ACC112 (cell line): ENCODE results near the gene STEAP2.
A peak's percentile ranks its signal among the peaks of the same experiment; 100 is the strongest.

Source experiments
- H2AFZ ChIP-seq: fragments of 200-600 bp; sonication (generic); one replicate; pipeline ENCODE4 v1.6.0; 2017; ENCODE audit warnings: antibody characterized with exemption, low read length; ENCODE audit not compliant: unreplicated experiment
- H3K27ac ChIP-seq: fragments of 200-600 bp; sonication (generic); 2 replicates; pipeline ENCODE4 v1.5.1; 2014; ENCODE audit warnings: low read depth, mild to moderate bottlenecking, antibody characterized with exemption, low read length, moderate library complexity
- H3K27me3 ChIP-seq: fragments of 200-600 bp; sonication (generic); 2 replicates; pipeline ENCODE4 v1.6.1; 2014; ENCODE audit warnings: mild to moderate bottlenecking, antibody characterized with exemption, low read length, moderate library complexity, mixed read lengths; ENCODE audit not compliant: insufficient read depth
- H3K36me3 ChIP-seq: fragments of 200-600 bp; sonication (generic); 2 replicates; pipeline ENCODE4 v1.6.1; 2016; ENCODE audit warnings: mild to moderate bottlenecking, antibody characterized with exemption, low read length, moderate library complexity, mixed read lengths; ENCODE audit not compliant: insufficient read depth
- H3K4me1 ChIP-seq: fragments of 200-600 bp; sonication (generic); one replicate; pipeline ENCODE4 v1.6.1; 2016; ENCODE audit warnings: low read length, mixed read lengths; ENCODE audit not compliant: insufficient read depth, unreplicated experiment, control insufficient read depth
- H3K4me3 ChIP-seq: fragments of 200-600 bp; sonication (generic); 2 replicates; pipeline ENCODE4 v1.5.1; 2014; ENCODE audit warnings: mild to moderate bottlenecking, low read depth, low read length
- H3K79me2 ChIP-seq: fragments of 200-600 bp; sonication (generic); one replicate; pipeline ENCODE4 v1.6.0; 2016; ENCODE audit warnings: low read length; ENCODE audit not compliant: control insufficient read depth, unreplicated experiment, insufficient read depth

STEAP2 gene

DNA sequence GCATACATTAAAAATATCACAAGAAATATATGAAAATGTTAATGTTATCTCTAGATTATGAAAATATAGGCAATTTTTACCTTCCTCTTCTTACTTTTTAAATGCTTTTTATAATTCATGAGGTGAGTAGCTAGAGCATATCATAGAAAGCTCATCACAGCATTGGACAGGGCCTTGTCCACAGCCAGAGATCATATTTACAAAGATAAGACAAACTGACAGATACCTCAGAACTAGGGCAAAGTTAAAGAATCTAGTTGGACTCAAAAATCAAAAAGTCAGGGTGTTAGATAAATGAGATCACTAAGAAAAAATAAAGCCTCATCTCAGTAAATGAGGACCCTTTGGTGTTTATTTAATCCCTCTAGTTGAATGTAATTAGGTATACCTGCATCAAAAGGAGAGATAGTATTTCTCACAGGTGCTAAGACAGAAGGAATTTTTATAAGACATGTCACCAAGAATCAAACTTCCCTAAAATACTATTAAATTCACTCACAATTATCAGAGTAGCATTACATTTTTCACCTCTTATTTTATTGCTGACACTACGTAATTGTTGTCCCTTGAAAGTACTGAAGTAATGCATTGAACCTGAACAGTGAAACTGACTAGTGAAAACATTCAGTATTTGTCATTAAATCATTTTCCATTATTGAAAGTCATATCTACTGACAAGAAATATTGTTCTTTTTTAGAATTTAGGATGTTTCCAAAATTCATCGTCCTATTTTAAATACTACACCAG is 59.1 kb downstream of the STEAP2 start:
- Histone ChIP-seq H3K27me3 (no peaks in the 10 kb centered on the region), H3K27ac (peak overlapping the region; percentile 54), H3K4me1 (peaks cover 52% of the 10 kb centered on the region), H3K36me3 (no peaks in the 10 kb centered on the region), H3K79me2 (no peaks in the 10 kb centered on the region), H2AFZ (no peak overlapping the region), H3K4me3 (no peak overlapping the region)

DNA sequence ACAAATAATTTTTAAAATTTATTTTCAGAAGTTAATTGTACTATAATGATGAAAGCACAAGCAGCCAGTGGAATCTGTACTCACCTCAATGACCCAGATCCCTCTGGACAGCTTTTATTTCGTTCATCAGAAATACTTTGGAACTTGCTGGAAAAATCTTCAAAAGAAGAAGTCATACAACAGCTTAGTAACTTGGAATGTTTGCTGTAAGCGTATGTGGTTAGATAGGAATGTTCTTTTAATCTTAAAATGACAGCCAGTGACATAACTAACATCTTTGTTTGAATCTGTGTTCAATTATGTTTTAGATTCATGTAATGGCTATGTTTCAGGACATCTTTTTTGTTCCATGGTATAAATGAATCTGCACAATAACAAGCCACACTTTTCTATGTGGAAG is 60.2 kb downstream of the STEAP2 start:
- H3K4me1 ChIP-seq: peaks cover 42% of the 10 kb centered on the region
- no peaks in the 10 kb centered on the region for H3K79me2 ChIP-seq
- H2AFZ ChIP-seq: no peak overlapping the region
- H3K27me3 ChIP-seq: no peaks in the 10 kb centered on the region
- no peaks in the 10 kb centered on the region for H3K36me3 ChIP-seq
- H3K27ac ChIP-seq: peak overlapping the region; percentile 54
- no peak overlapping the region for H3K4me3 ChIP-seq

DNA sequence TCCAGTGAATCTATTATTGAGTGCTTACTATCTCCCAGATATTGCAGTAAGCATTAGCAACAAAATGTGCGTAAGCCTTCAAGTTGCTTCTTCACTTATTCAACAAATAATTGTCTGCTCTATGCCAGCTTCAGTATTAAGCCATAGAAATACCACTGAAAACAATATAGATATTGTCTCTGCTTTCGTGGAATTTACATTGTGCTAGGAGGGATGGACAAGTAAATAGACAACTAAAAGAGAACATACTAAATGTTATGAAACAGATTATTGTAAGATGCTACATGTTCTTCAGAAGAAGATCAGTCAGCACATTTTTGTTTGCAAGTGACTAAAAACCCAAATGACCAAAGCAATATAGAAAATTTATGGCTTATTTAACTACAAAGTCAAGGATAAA is 60.7 kb downstream of the STEAP2 start:
- Histone ChIP-seq H3K79me2 (no peaks in the 10 kb centered on the region), H3K27ac (peak overlapping the region; percentile 54; the same call in 1 of the 2 replicates), H2AFZ (no peak overlapping the region), H3K4me1 (peaks cover 39% of the 10 kb centered on the region), H3K36me3 (no peaks in the 10 kb centered on the region), H3K27me3 (no peaks in the 10 kb centered on the region), H3K4me3 (no peak overlapping the region)

DNA sequence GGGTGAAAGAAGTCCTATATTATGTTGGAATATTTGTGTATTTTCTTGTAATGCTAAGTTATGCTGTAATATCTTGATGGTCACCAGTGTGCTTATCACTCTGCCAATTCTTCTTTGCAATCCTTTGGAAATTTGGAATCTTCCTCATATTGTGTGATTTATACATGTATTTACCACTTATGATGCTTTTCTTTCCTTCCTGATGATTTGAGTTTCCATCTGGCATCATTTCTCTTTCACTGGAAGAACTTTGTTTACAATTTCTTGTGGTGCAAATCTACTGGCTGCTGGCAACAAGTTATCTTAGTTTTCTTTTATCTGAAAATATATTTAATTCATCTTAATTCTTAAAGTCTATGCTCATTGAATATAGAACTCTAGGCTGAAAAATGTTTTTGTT is 62.6 kb downstream of the STEAP2 start:
- Histone ChIP-seq H3K4me3 (no peak overlapping the region), H2AFZ (no peak overlapping the region), H3K36me3 (no peaks in the 10 kb centered on the region), H3K27me3 (no peaks in the 10 kb centered on the region), H3K79me2 (no peaks in the 10 kb centered on the region), H3K27ac (no peak overlapping the region), H3K4me1 (peaks cover 31% of the 10 kb centered on the region)

DNA sequence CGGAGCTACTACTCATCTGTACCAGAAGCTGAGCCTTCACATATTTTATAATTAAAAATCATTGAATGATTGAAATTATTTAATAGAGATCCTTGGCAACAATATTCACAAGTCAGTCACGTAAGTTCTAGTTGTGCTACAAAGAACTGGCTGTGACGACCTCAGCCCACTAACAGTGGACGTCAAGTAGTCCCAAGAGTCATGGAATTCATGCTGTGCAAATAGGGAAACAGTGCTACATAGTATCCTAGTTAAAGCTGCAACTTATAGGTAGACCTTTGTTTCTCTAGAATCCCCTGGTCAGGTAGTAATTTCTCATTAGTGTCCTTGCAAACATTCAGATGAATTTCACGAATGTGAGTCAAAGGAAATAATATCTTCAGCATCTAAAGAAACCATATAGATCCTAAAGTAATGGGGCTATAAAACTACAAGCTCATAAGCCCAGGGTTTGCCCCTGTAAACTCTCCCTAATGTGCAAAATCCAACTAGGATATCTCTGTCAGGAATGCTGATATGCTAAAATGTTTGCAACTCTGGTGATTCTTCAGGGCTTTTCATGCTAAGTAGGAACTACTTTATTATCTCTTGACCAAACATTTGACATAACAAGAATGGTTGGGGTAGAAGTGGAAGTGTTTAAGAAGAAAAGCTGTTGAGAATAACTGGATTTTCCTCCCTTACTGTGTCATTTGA is 64.6 kb downstream of the STEAP2 start:
- Histone ChIP-seq H3K27me3 (no peaks in the 10 kb centered on the region), H2AFZ (no peak overlapping the region), H3K4me1 (peaks cover 15% of the 10 kb centered on the region), H3K36me3 (no peaks in the 10 kb centered on the region), H3K27ac (no peak overlapping the region), H3K79me2 (no peaks in the 10 kb centered on the region), H3K4me3 (no peak overlapping the region)
